HG03039 (cell line): ENCODE data around the gene RNF4.
"Not testable (repeated sequence)": the region's sequence is repeated elsewhere in the genome, so short reads cannot be mapped to it uniquely, and the experiment has no call there.

Source experiments
- ATAC-seq: cut with Tn5 transposase; IDR thresholded peaks from one replicate; pipeline ENCODE4 v1.9.1; 2021; ENCODE audit warnings: mild to moderate bottlenecking, moderate library complexity; ENCODE audit not compliant: unreplicated experiment

RNF4 gene

GRCh38 chr4:2516635-2517034 is 47.7 kb downstream of the RNF4 start:
- ATAC-seq: no peak

DNA sequence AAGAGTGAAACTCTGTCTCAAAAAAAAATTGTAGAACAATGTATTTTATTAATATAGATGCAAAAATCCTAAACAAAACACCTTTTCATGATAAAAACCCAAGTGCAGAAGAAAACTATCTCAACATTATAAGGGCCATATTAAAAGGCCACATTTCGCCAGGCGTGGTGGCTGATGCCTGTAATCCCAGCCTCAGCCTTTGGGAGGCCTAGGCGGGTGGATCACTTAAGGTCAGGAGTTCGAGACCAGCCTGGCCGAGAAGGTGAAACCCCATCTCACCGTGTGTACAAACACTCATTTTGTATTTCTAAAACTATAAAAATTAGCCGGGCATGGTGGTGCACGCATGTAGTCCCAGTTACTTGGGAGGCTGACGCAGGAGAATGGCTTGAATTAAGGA is 57.7 kb downstream of the RNF4 start:
- ATAC-seq: no peak

- no peak for ATAC-seq
Observed at GRCh38 chr4:2534904-2535375, 66.0 kb downstream of the RNF4 start.

GRCh38 chr4:2535376-2536192 is 66.7 kb downstream of the RNF4 start:
- peak; percentile 14 for ATAC-seq

DNA sequence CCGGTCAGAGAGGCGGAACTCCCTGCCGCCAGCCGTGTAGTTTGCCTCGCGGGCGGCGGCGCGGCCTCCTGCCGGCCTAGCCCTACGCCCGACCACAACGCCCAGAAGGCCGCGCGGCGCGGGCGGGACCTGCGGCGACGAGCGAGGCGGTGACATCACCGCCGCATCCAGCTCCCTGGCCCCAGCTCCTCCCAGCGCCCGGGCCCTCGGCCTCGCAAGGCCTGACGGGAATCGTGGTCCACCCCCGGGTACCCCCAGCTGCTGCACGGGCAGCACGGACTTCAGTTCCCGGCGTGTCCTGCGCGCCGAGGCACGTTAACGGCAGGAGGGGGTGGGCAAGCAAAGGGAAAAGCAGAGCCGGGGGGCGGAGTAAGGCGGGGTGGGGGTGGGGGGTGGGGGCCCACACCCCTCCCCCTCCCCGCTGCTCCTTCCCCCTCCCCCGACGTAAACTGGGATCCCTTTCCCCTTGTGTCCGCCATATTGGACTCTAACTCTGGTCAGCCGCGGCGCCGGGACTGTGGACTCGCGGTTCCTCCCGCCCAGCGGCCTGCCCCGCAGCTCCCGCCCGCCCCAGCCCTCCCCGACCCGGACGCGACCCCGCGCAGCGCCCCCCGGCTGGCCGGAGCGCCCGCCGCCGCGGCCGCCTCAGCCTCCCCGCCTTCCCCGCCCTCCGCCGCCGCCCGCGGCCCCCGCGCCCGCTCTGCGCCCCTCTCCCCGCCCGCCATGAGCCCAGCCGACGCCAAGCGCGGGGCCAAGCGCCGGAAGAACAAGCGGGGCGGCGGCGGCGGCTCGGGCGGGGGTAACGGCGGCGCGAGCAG is 67.5 kb downstream of the RNF4 start, which contains the start of gene FAM193A:
TSS of gene FAM193A (plus strand) at position 455 of the 818 bp plus-strand sequence. CDS start at position 724, 269 bp downstream.
- ATAC-seq: peak; percentile 87

DNA sequence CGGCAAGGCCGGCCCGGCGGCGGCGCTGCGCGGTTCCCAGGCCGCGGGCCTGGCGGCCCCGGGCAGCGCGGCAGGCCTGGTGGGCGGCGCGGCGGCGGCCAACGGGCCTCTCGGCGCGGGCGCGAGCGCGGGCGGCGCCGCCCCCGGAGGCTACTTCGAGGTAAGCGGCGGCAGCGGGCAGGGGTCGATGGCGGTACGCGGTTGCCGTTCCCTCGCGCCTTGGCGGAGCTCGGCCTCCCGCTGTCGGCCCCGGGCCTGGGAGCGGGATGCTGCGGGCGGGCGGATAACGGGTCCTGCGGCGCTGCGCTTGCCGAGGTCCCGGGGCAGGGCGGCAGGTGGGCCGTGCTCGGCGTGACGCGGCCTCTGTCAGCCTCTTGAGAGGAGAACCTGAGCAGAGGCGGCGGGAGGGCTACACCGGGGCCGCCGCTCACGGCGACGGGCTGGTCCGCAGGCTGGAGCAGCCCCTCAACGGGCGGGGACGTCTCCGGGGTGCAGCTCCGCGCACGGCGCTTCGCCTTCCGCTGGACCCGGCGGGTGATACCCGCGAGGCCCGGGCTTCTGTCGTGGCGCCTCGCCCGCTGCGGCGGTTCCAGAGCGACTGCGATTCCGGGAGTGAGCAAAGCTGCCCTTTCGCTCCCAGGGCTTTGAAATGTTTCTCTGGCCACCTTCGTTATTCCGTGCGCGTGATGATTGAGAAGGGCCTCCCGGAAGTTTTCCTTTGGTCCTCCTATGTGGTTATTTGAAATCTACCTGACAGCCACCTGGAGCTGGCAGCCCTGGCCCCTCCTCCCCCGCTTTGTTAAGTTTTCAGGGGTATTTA is 68.3 kb downstream of the RNF4 start:
- ATAC-seq: peak; percentile 18

GRCh38 chr4:2543580-2544191 is 74.8 kb downstream of the RNF4 start:
- ATAC-seq: not testable (repeated sequence)

- no peak for ATAC-seq
Observed at GRCh38 chr4:2545321-2546013, 76.6 kb downstream of the RNF4 start.

DNA sequence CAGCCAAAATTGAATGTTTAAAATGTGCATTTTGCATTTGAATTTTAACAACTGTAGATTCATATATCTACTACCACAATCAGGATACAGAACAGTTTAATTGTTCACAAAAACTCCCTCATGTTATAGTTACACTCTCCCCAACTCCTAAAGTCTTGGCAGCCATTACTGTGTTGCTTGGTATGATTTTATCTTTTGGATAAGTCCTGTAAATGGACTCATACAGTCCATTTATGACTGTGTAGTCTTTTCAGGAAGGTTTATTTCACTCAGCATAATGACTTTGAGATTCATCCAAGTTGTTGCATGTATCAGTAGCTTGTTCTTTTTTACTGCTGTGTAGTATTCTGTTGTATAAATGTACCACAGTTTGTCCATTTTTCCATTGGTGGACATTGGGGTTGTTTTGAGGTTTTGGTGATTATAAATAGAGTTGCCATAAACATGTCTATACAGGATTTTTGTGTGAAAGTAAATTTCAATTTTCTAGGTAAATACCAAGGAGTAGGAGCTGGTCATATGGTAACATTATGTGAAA is 77.4 kb downstream of the RNF4 start:
- ATAC-seq: no peak

DNA sequence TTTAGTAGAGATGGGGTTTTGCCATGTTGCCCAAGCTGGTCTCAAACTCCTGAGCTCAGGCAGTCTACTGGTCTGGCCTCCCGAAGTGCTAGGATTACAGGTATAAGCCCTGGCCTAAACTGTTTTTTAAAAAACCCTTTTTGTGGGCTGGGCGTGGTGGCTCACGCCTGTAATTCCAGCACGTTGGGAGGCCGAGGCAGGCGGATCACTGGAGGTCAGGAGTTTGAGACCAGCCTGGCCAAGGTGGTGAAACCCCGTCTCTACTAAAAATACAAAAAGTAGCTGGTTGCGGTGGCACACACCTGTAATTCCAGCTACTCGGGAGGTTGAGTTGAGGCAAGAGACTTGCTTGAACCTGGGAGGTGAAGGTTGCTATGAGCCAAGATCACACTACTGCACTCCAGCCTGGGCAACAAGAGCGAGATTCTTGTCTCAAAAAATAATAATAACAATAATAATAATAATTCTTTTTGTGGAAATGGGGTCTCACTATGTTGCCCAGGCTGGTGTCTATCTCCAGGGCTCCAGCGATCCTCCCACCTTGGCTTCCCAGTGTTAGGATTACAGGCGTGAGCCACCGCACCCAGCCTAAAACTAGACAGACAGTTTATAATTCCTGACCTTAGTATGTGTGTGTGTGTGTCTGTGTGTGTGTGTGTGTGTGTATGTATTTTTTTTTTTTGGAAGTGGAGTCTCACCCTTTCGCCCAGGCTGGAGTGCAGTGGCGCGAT is 78.2 kb downstream of the RNF4 start:
- not testable (repeated sequence) for ATAC-seq

DNA sequence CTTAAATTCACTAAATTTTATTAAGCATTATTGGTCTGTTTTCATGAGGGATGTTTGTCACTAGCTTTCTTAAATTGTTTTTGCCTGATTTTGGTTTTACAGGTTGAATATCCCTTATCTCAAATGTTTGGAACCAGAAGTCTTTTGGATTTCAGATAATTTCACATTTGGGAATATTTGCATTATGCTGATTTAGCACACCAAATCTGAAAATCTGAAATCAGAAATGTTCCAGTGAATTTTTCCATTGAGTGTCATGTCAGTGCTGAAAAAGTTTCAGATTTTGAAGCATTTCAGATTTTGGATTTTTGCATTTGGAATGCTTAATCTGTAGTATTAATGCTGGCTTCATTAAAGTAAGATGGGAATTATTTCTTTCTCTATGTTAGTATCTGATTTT is 82.2 kb downstream of the RNF4 start:
- no peak for ATAC-seq

DNA sequence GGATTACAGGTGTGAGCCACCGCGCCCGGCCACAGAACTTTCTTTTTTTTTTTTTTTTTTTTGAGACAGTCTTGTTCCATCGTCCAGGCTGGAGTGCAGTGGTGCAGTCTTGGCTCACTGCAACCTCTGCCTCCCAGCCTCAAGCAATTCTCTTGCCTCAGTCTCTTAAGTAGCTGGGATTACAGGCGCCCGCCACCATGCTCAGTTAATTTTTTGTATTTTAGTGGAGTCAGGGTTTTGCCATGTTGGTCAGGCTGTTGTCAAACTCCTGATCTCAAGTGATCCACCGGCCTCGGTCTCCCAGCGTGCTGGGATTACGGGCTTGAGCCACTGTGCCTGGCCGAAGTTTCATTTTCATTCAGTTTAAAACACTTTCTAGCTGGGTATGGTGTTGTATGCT is 83.9 kb downstream of the RNF4 start:
- no peak for ATAC-seq

GRCh38 chr4:2558301-2558700 is 89.4 kb downstream of the RNF4 start:
- no peak for ATAC-seq

- ATAC-seq: no peak
Observed at GRCh38 chr4:2560167-2560566, 91.3 kb downstream of the RNF4 start.
